Measurements from ENCODE around the gene ADCK2. TPM values are rescaled to one million over a fixed set of nuclear protein-coding genes. Genes with fewer than 3 reads are reported as not detected.
A peak's percentile ranks its signal among the peaks of the same experiment; 100 is the strongest.

The ADCK2 gene
- total RNA-seq, 3 donors from 2014 or later (not counting 1 experiment from before 2014, with no cell fraction given) = 12.6 to 20.7 (median 15.8) TPM

DNA sequence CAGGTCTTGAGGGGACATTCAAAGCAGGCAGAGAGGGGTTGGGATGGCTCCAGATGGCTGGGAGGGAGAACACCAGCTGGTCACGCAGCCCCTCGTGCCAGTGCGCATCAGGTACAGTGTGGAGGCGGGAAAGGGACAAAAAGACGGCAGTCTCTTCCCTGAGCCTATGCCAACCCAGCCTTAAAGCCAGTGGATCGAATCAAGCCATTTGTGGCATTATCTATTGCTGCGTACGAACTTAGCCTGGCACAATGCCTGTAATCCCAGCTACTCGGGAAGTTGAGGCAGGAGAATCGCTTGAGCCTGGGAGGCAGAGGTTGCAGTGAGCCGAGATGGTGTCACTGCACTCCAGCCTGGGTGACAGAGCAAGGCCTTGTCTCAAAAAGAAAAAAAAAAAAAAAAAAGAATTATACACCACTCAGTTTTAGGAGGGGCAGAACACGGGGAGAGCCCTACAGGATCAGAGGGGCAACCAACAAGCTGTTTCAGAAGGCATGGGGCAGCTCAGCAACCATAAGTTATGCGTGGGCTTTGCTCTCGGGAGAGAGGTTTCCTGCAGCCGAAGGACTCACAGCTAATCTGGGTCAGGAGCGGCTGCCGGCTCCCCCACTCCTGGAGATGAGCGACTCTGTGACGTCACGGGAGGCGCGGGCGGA lies 23.4 kb downstream of the ADCK2 start:
- peaks cover 40% of the 10 kb centered on the region in 2 donors for H3K4me1 Mint-ChIP-seq
- WGBS (ENCODE audit: insufficient coverage) = 38% methylated on average over 22 of the region's 23 CpGs
- H3K4me3 Mint-ChIP-seq = peak overlapping the region; percentile 99
- TF ChIP-seq, protein P1, sequence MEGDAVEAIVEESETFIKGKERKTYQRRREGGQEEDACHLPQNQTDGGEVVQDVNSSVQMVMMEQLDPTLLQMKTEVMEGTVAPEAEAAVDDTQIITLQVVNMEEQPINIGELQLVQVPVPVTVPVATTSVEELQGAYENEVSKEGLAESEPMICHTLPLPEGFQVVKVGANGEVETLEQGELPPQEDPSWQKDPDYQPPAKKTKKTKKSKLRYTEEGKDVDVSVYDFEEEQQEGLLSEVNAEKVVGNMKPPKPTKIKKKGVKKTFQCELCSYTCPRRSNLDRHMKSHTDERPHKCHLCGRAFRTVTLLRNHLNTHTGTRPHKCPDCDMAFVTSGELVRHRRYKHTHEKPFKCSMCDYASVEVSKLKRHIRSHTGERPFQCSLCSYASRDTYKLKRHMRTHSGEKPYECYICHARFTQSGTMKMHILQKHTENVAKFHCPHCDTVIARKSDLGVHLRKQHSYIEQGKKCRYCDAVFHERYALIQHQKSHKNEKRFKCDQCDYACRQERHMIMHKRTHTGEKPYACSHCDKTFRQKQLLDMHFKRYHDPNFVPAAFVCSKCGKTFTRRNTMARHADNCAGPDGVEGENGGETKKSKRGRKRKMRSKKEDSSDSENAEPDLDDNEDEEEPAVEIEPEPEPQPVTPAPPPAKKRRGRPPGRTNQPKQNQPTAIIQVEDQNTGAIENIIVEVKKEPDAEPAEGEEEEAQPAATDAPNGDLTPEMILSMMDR (IDR thresholded peaks at IDR 0.05) = no peak
- Histone ChIP-seq H3K36me3 (ENCODE audit: control insufficient read depth, insufficient read depth, low read length) (no peaks in the 10 kb centered on the region), H3K4me1 (ENCODE audit: control insufficient read depth, insufficient read depth, low read length) (peaks cover 23% of the 10 kb centered on the region), H3K9me3 (ENCODE audit: control insufficient read depth, insufficient read depth, low read length) (no peaks in the 10 kb centered on the region), H3K4me3 (ENCODE audit: low read length) (peak overlapping the region; percentile 99), H3K27me3 (ENCODE audit: control insufficient read depth, insufficient read depth, low read length) (no peaks in the 10 kb centered on the region), H3K27ac (ENCODE audit: low read length) (peak overlapping the region; percentile 92)
- peak overlapping the region; percentile 96 to 98 for H3K27ac Mint-ChIP-seq
- DNase-seq (peak in 1 of 2 donors; percentile 95), ATAC-seq (peak in 1 of 3 donors; percentile 15)
- no peaks in the 10 kb centered on the region for H3K27me3 Mint-ChIP-seq (ENCODE audit: low read depth in 2 of 2)
- H3K36me3 Mint-ChIP-seq = no peaks in the 10 kb centered on the region
- intact Hi-C loops (cut with micrococcal nuclease) = loop anchor here (10.0 kb wide), 2 partner anchors 229 to 319 kb away; partner anchors contain the start of genes BRAF and MRPS33
- no peaks in the 10 kb centered on the region for H3K9me3 Mint-ChIP-seq

DNA sequence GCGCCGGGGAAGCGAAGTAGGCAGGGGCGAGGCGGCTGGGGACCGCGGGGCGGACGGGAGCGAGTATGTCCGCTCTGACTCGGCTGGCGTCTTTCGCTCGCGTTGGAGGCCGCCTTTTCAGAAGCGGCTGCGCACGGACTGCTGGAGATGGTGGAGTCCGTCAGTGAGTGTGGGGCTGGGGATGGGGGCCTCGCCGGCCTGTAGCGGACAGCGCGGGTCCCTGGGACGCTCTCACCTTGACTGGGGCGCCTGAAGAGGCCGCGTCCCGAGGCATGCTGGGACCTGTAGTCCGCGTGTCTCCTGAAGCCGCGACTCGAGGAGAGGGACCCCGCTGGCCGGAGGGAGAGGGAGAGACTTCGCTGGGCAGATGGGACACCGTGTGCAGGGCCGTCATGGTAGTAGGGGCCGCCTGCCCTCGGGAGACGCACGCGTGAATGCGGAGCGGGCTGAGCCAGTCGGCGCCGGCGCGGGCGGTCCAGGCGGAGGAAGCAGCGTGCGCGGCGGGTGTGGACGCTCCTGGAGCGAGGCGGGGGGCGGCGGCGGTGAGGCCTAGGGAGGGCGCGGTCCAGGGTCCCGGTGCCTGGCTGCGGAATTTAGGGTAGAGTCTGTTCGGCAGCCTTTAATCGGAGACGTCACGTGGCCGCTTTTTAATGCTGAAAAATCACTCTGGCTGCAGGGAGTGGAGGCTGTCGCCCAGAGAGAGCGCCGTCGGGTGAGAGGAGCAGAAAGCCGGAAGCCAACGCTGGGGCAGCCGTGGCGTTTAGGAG lies 24.1 kb downstream of the ADCK2 start, which contains the start of gene NDUFB2:
Gene NDUFB2 (plus strand): TSS at position 29 of the 767 bp plus-strand sequence. CDS start 37 bp downstream, at position 66.
- Mint-ChIP-seq H3K27me3 (ENCODE audit: low read depth in 2 of 2) (no peaks in the 10 kb centered on the region), H3K36me3 (no peaks in the 10 kb centered on the region), H3K4me1 (peaks cover 40% of the 10 kb centered on the region in 2 donors), H3K9me3 (no peaks in the 10 kb centered on the region), H3K27ac (peak within 1 kb of the TSS; percentile 96 to 98), H3K4me3 (peak within 1 kb of the TSS; percentile 99)
- WGBS (ENCODE audit: insufficient coverage) = under 1% methylated on average over 82 of the region's 82 CpGs
- TF ChIP-seq, protein P1 (IDR thresholded peaks at IDR 0.05) = no peak
- Histone ChIP-seq H3K9me3 (ENCODE audit: control insufficient read depth, insufficient read depth, low read length) (no peaks in the 10 kb centered on the region), H3K4me3 (ENCODE audit: low read length) (peak within 1 kb of the TSS; percentile 99), H3K4me1 (ENCODE audit: control insufficient read depth, insufficient read depth, low read length) (peaks cover 23% of the 10 kb centered on the region), H3K27me3 (ENCODE audit: control insufficient read depth, insufficient read depth, low read length) (no peaks in the 10 kb centered on the region), H3K27ac (ENCODE audit: low read length) (peak within 1 kb of the TSS; percentile 92), H3K36me3 (ENCODE audit: control insufficient read depth, insufficient read depth, low read length) (no peaks in the 10 kb centered on the region)
- peak; percentile 83 to 89 for DNase-seq
- peak; percentile 85 to 93 (median 87) for ATAC-seq
- intact Hi-C loops (cut with micrococcal nuclease) = loop anchor here (10.0 kb wide), 2 partner anchors 228 to 318 kb away; partner anchors contain the start of genes BRAF and MRPS33

DNA sequence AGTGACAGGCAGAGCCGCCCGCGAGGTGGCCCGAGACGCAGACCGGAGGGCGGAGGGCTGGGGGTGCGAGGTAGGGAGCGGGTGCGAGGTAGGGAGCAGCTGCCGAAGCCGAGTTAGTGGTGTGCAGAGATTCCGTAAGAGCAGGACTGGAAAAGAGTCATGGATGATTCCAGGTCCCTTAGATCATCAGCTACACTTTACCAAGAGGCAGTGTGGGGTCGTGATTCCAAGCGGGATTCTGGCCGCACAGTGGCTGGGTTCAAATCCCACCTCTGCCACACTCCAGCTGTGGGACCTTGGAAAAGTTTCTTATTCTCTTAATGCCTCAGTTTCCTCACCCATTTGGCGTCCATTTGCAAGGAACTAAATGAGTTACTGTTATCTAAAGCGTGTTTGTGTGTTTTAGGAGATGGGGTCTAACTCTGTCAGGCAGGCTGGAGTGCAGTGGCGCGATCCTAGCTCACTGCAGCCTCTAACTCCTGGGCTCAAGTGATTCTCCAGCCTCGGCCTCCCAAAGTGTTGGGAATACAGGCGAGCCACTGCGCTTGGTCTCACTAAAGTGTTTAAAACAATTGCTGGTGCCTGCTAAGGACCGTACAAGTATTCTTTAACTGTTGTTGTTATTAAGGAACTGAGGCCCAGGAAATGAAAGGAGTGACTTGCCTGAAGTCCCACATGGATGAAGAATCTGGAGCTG lies 24.9 kb downstream of the ADCK2 start:
- DNase-seq = no peak
- TF ChIP-seq, protein P1 (IDR thresholded peaks at IDR 0.05) = no peak
- H3K36me3 Mint-ChIP-seq = no peaks in the 10 kb centered on the region
- Histone ChIP-seq H3K4me3 (ENCODE audit: low read length) (peak overlapping the region; percentile 99), H3K27me3 (ENCODE audit: control insufficient read depth, insufficient read depth, low read length) (no peaks in the 10 kb centered on the region), H3K36me3 (ENCODE audit: control insufficient read depth, insufficient read depth, low read length) (no peaks in the 10 kb centered on the region), H3K4me1 (ENCODE audit: control insufficient read depth, insufficient read depth, low read length) (peaks cover 23% of the 10 kb centered on the region), H3K27ac (ENCODE audit: low read length) (peak overlapping the region; percentile 92), H3K9me3 (ENCODE audit: control insufficient read depth, insufficient read depth, low read length) (no peaks in the 10 kb centered on the region)
- H3K27ac Mint-ChIP-seq = peak overlapping the region; percentile 96 to 98
- 32% methylated on average over 23 of the region's 24 CpGs for WGBS (ENCODE audit: insufficient coverage)
- intact Hi-C loops (cut with micrococcal nuclease) = loop anchor here (10.0 kb wide), 2 partner anchors 227 to 317 kb away; partner anchors contain the start of genes BRAF and MRPS33
- H3K4me3 Mint-ChIP-seq = peak overlapping the region; percentile 99
- no peaks in the 10 kb centered on the region for H3K27me3 Mint-ChIP-seq (ENCODE audit: low read depth in 2 of 2)
- no peak for ATAC-seq
- peaks cover 42 to 44% of the 10 kb centered on the region in 2 donors for H3K4me1 Mint-ChIP-seq
- no peaks in the 10 kb centered on the region for H3K9me3 Mint-ChIP-seq
